Ectodermal cell (in vitro differentiated cells): Measurements from ENCODE around the gene SLC6A6.

Source experiments
- H3K27ac ChIP-seq: 2 replicates; pipeline ENCODE4 v1.7.0; 2013; ENCODE audit warnings: mild to moderate bottlenecking, low read depth, low read length; ENCODE audit not compliant: insufficient read depth, poor library complexity, severe bottlenecking
- H3K27me3 ChIP-seq: 2 replicates; pipeline ENCODE4 v1.7.0; 2013; ENCODE audit warnings: mild to moderate bottlenecking, low read length; ENCODE audit not compliant: insufficient read depth, control insufficient read depth, poor library complexity, severe bottlenecking
- H3K36me3 ChIP-seq: one replicate; pipeline ENCODE4 v1.7.0; 2013; ENCODE audit warnings: low read length; ENCODE audit not compliant: control insufficient read depth, insufficient read depth
- H3K4me1 ChIP-seq: one replicate; pipeline ENCODE4 v1.7.0; 2013; ENCODE audit warnings: low read length; ENCODE audit not compliant: control insufficient read depth, insufficient read depth
- H3K4me3 ChIP-seq: 2 replicates; pipeline ENCODE4 v1.7.0; 2013; ENCODE audit warnings: low read depth, low read length, control low read depth; ENCODE audit not compliant: insufficient read depth
- H3K9me3 ChIP-seq: 2 replicates; pipeline ENCODE4 v1.7.0; 2013; ENCODE audit warnings: mild to moderate bottlenecking, low read length, moderate library complexity; ENCODE audit not compliant: control insufficient read depth
- WGBS, 2 experiments: methylation state at CpG; one replicate each; pipeline ENCODE4 v1.1.7; 2013; ENCODE audit warnings: missing lambda C conversion rate in 2 of 2; 5-methylcytosine and 5-hydroxymethylcytosine counted together

The SLC6A6 gene

GRCh38 chr3:14425581-14426304 is 23.3 kb downstream of the SLC6A6 start:
- Histone ChIP-seq H3K27me3 (no peaks in the 10 kb centered on the region), H3K4me1 (no peaks in the 10 kb centered on the region), H3K4me3 (no peak overlapping the region), H3K27ac (no peak overlapping the region), H3K36me3 (no peaks in the 10 kb centered on the region), H3K9me3 (no peaks in the 10 kb centered on the region)
- WGBS, 2 experiments, result 81 to 85% methylated on average over 16 of the region's 16 CpGs

- H3K27me3 ChIP-seq, result no peaks in the 10 kb centered on the region
- no peaks in the 10 kb centered on the region for H3K9me3 ChIP-seq
- no peak overlapping the region for H3K4me3 ChIP-seq
- no peak overlapping the region for H3K27ac ChIP-seq
- peaks cover 5% of the 10 kb centered on the region for H3K4me1 ChIP-seq
- WGBS, 2 experiments, result 86 to 93% methylated on average over 3 to 5 of the region's 5 CpGs
- no peaks in the 10 kb centered on the region for H3K36me3 ChIP-seq
Observed at GRCh38 chr3:14426305-14426620, 23.9 kb downstream of the SLC6A6 start.

DNA sequence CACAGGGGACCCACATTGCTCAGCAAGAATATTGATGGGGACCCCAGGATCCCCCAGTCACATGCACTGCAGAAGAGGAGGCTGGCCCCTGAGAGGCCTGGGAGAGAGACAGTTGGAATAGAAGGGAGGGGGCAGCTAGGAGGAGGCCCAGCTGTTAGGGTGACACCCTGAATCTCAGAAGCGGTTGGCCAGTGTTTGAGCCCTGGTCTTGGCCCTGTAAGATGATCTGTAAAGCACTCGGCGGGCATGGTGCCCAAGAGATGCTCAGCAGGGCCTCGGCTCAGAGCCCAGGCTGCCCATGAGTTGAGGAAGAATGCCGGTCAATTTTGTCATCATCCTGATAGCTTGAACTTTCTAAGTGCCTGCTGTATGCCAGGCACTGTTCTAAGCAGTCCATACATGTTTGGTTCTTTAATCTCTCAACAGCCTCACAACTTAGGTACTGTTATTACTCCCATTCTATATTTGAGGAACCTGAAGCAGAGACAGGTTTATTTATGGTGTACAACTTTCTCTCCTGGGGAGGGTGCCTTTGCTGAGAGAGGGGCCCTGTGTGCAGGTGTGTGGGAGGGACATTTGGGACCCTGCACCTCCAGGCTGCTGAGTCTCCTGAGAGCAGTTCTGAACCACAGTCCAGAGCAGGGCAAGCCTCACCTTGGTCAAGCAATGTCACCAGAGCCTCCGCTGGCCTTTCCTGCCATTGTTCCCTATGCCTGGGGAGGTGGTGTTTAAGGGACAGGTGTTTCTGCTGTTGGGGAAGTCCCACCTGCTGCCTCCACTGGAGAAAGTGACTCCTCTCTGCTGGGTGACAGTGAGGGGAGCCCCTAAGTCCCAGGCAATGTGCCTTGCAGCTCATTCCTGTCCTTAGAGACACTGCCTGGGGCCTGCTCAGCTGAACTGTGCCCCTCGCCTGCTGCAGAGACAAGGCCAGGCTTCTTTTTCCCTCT is 26.0 kb downstream of the SLC6A6 start:
- Histone ChIP-seq H3K4me1 (peaks cover 15% of the 10 kb centered on the region), H3K27ac (no peak overlapping the region), H3K36me3 (no peaks in the 10 kb centered on the region), H3K4me3 (no peak overlapping the region), H3K27me3 (no peaks in the 10 kb centered on the region), H3K9me3 (no peaks in the 10 kb centered on the region)
- 92% methylated on average over 7 of the region's 7 CpGs for WGBS, 2 experiments

DNA sequence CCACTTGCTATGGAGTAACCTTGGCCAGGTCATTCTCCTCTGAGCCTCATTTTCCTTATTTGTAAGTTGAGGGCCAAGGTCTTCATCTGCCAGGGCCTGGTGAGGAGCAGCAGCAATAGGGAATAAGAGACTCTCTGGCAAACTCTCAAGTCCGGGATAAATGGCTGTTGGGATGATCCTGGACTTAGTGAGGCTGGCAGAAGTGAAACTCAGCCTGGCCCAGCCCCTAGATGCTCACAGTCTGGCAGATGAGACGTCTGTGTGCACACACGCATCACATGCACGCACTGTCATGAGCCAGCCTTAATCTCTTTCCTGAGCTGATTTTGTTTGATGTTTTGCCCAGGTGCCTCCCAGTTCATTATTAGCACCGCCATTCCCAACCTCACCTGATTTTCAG is 26.8 kb downstream of the SLC6A6 start:
- H3K27ac ChIP-seq, result no peak overlapping the region
- H3K4me1 ChIP-seq, result peaks cover 15% of the 10 kb centered on the region
- no peaks in the 10 kb centered on the region for H3K27me3 ChIP-seq
- H3K9me3 ChIP-seq, result no peaks in the 10 kb centered on the region
- WGBS, 2 experiments, result 95 to 96% methylated on average over 5 of the region's 5 CpGs
- no peaks in the 10 kb centered on the region for H3K36me3 ChIP-seq
- no peak overlapping the region for H3K4me3 ChIP-seq

DNA sequence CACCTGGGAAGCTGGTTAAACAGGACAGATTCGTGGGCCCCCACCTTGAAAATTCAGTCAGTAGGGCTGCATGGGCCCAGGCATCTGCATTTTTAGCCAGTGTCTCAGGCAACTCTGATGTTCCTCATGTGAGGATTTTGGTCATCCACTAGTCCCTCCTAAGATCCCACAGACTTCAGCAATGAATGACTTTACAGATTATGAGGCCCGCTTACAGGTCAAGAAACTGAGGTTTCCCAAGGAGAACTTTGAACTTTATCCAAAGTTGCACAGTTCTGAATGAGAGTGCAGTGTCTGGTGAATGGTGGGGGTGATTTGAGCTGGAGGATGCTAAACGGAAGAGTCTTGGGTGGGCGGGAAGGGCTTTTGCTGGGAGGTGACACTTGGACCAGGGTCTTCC is 27.2 kb downstream of the SLC6A6 start:
- H3K27ac ChIP-seq, result no peak overlapping the region
- 95 to 99% methylated on average over 4 of the region's 4 CpGs for WGBS, 2 experiments

GRCh38 chr3:14430053-14430452 is 27.6 kb downstream of the SLC6A6 start:
- Histone ChIP-seq H3K4me1 (peaks cover 15% of the 10 kb centered on the region), H3K9me3 (no peaks in the 10 kb centered on the region), H3K4me3 (no peak overlapping the region), H3K36me3 (no peaks in the 10 kb centered on the region), H3K27ac (no peak overlapping the region), H3K27me3 (no peaks in the 10 kb centered on the region)
- WGBS, 2 experiments, result 93 to 94% methylated on average over 5 of the region's 5 CpGs

More for the DNA sequence above, 27.2 kb downstream of the SLC6A6 start:
- Histone ChIP-seq H3K9me3 (no peaks in the 10 kb centered on the region), H3K36me3 (no peaks in the 10 kb centered on the region), H3K27me3 (no peaks in the 10 kb centered on the region), H3K4me3 (no peak overlapping the region), H3K4me1 (peaks cover 15% of the 10 kb centered on the region)

DNA sequence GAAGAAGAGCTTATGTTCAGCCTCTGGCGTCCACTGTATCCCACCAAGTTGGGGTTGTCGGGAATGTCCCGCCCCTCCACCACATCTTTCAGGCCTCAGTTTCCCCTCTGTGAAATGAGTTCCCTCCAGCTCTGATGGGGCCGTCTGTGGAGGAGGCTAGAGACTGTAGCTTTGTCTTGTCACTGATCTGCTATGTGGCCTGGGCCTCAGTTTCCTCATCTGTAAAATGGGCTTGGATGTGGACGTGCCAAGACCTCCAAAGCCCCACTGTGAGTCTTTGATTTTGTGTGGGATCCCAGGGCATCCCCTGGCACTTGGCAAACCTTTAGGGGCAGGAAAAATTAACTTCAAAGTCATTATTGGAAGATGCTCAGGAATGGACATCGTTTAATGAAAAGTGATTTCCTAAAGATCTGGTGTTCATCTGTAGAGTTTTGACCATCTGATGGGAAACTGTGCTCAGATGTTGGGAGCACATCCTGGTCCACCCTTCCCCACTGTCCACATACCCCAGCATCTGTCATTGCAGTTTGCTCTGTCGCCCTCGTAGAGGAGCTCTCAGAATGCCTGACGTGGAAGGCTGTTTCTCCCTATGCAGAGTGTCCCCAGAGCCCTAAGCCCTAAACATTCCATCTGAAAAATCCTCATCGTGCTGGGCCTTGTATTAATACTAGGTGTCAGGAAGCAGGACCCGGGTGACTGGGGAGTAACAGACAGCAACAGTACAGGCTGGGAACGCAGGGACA is 28.5 kb downstream of the SLC6A6 start:
- no peak overlapping the region for H3K4me3 ChIP-seq
- H3K36me3 ChIP-seq, result no peaks in the 10 kb centered on the region
- no peaks in the 10 kb centered on the region for H3K9me3 ChIP-seq
- no peak overlapping the region for H3K27ac ChIP-seq
- H3K4me1 ChIP-seq, result peaks cover 20% of the 10 kb centered on the region
- no peaks in the 10 kb centered on the region for H3K27me3 ChIP-seq
- 87% methylated on average over 12 of the region's 12 CpGs for WGBS, 2 experiments

DNA sequence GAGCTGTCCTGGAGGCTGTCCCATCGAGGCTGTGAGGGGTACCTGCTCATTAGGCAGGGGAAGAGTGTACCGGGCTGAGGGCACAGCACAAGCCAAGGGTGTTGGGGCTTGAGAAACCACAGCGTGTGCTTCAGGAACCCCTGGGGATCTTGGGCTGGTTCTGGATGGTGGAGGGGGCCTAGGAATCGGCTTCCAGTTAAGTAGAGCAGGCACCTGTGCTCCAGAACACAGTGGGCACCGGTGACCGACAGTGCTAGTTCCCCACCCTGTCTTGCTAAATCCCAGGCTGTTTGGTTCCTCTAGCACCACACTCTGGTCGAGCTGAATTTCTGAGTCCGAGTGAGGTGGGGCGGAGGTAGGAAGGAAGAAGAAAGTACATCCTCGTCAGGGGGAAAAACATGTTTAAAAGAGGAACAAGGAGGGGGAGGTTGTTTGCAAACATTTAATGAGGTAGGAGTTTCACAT is 29.1 kb downstream of the SLC6A6 start:
- 70% methylated on average over 10 of the region's 10 CpGs for WGBS, 2 experiments
- H3K27me3 ChIP-seq, result no peaks in the 10 kb centered on the region
- peaks cover 20% of the 10 kb centered on the region for H3K4me1 ChIP-seq
- H3K36me3 ChIP-seq, result no peaks in the 10 kb centered on the region
- H3K4me3 ChIP-seq, result no peak overlapping the region
- no peak overlapping the region for H3K27ac ChIP-seq
- H3K9me3 ChIP-seq, result no peaks in the 10 kb centered on the region

- Histone ChIP-seq H3K9me3 (no peaks in the 10 kb centered on the region), H3K27me3 (no peaks in the 10 kb centered on the region), H3K36me3 (no peaks in the 10 kb centered on the region)
Observed at GRCh38 chr3:14431917-14432834, 29.8 kb downstream of the SLC6A6 start.

More at GRCh38 chr3:14431917-14432834, 29.8 kb downstream of the SLC6A6 start:
- whole genome bisulfite sequencing, 2 experiments, result 60 to 75% methylated on average over 14 of the region's 14 CpGs
- H3K4me3 ChIP-seq, result no peak overlapping the region
- peaks cover 20% of the 10 kb centered on the region for H3K4me1 ChIP-seq
- H3K27ac ChIP-seq, result no peak overlapping the region
